Neuronal stem cell (in vitro differentiated cells): Measurements from ENCODE around the gene C19orf47.

ENCODE experiments used
- DNase-seq: peaks from one replicate; pipeline ENCODE4 v3.0.0-alpha.2; 2013; ENCODE audit warnings: low spot score
- H2AFZ ChIP-seq: one replicate; pipeline ENCODE4 v1.6.1; 2013; ENCODE audit warnings: mild to moderate bottlenecking, low read length, inconsistent platforms
- H2AK5ac ChIP-seq: 2 replicates; pipeline ENCODE4 v1.6.1; 2013; ENCODE audit warnings: low read depth, mild to moderate bottlenecking, inconsistent platforms, low read length, moderate library complexity, mixed read lengths
- H2BK120ac ChIP-seq: 2 replicates; pipeline ENCODE4 v1.6.1; 2013; ENCODE audit warnings: low read depth, mild to moderate bottlenecking, inconsistent platforms, low read length, moderate library complexity, mixed read lengths
- H2BK12ac ChIP-seq: one replicate; pipeline ENCODE4 v1.6.1; 2013; ENCODE audit warnings: low read length, inconsistent platforms
- H2BK15ac ChIP-seq: 2 replicates; pipeline ENCODE4 v1.6.1; 2013; ENCODE audit warnings: mild to moderate bottlenecking, low read length, inconsistent platforms, mixed read lengths
- H2BK5ac ChIP-seq: one replicate; pipeline ENCODE4 v1.6.1; 2013; ENCODE audit warnings: inconsistent platforms, mild to moderate bottlenecking, low read length, moderate library complexity
- H3K14ac ChIP-seq: one replicate; pipeline ENCODE4 v1.6.1; 2013; ENCODE audit warnings: low read length, inconsistent platforms
- H3K18ac ChIP-seq: 2 replicates; pipeline ENCODE4 v1.6.1; 2013; ENCODE audit warnings: low read length, inconsistent platforms
- H3K23ac ChIP-seq: 2 replicates; pipeline ENCODE4 v1.6.1; 2013; ENCODE audit warnings: low read depth, mild to moderate bottlenecking, mixed read lengths, low read length, inconsistent platforms; ENCODE audit not compliant: poor library complexity
- H3K27ac ChIP-seq: replicated peaks from 3 replicates; pipeline ENCODE4 v1.5.1; 2013; ENCODE audit warnings: low read length, inconsistent platforms
- H3K27me3 ChIP-seq, 3 experiments: 2 replicates each; pipeline ENCODE4 v1.6.1; 2013; ENCODE audit warnings: low read length in 3 of 3, mild to moderate bottlenecking in 2 of 3, inconsistent platforms in 1 of 3, low read depth in 1 of 3, mixed read lengths in 1 of 3, moderate library complexity in 1 of 3; ENCODE audit not compliant: control insufficient read depth in 3 of 3, insufficient read depth in 3 of 3
- H3K36me3 ChIP-seq, 2 donors: replicated peaks in 1 of 2; 2 replicates each; pipeline ENCODE4 v1.6.1; 2013; ENCODE audit warnings: low read length in 2 of 2; ENCODE audit not compliant: control insufficient read depth in 2 of 2, insufficient read depth in 2 of 2
- H3K4ac ChIP-seq: 2 replicates; pipeline ENCODE4 v1.6.1; 2013; ENCODE audit warnings: inconsistent platforms, mild to moderate bottlenecking, low read length, moderate library complexity
- H3K4me1 ChIP-seq, 2 donors: 1 replicate in 1 of 2; 2 replicates in 1 of 2; pipeline ENCODE4 v1.6.1; 2013; ENCODE audit warnings: low read length in 2 of 2, low read depth in 1 of 2; ENCODE audit not compliant: control insufficient read depth in 2 of 2, insufficient read depth in 1 of 2
- H3K4me2 ChIP-seq: one replicate; pipeline ENCODE4 v1.6.1; 2013; ENCODE audit warnings: mild to moderate bottlenecking, low read length, inconsistent platforms; ENCODE audit not compliant: insufficient read depth, poor library complexity, severe bottlenecking
- H3K4me3 ChIP-seq, 2 donors: 2 replicates each; pipeline ENCODE4 v1.5.1; 2013; ENCODE audit warnings: low read length in 2 of 2, mild to moderate bottlenecking in 2 of 2, inconsistent platforms in 1 of 2, moderate library complexity in 1 of 2
- H3K79me1 ChIP-seq: one replicate; pipeline ENCODE4 v1.6.1; 2013; ENCODE audit warnings: low read depth, mild to moderate bottlenecking, inconsistent platforms, low read length, moderate library complexity
- H3K9ac ChIP-seq: one replicate; pipeline ENCODE4 v1.6.1; 2013; ENCODE audit warnings: mild to moderate bottlenecking, low read depth, low read length, inconsistent platforms; ENCODE audit not compliant: poor library complexity
- H3K9me3 ChIP-seq, 2 donors: replicated peaks in 1 of 2; 2 replicates each; pipeline versions ENCODE3 to v1.6.1; 2013; ENCODE audit warnings: low read length in 2 of 2, mild to moderate bottlenecking in 2 of 2, inconsistent platforms in 1 of 2, low read depth in 1 of 2, mixed read lengths in 1 of 2, moderate library complexity in 1 of 2; ENCODE audit not compliant: control insufficient read depth in 2 of 2, insufficient read depth in 1 of 2
- H4K8ac ChIP-seq: one replicate; pipeline ENCODE4 v1.6.1; 2013; ENCODE audit warnings: low read depth, mild to moderate bottlenecking, inconsistent platforms, low read length, moderate library complexity
- H4K91ac ChIP-seq: one replicate; pipeline ENCODE4 v1.6.1; 2013; ENCODE audit warnings: low read length, low read depth, mild to moderate bottlenecking, inconsistent platforms; ENCODE audit not compliant: poor library complexity
- WGBS, 2 donors: extraction: QIAGEN DNeasy Blood & Tissue Kit; methylation state at CpG; one replicate each; pipeline ENCODE4 v1.1.7; 2013; ENCODE audit warnings: missing lambda C conversion rate in 2 of 2, mixed read lengths in 1 of 2; ENCODE audit not compliant: insufficient read length in 2 of 2, insufficient replicate concordance in 1 of 2; ENCODE audit errors: extremely low coverage in 2 of 2; 5-methylcytosine and 5-hydroxymethylcytosine counted together

C19orf47 gene

DNA sequence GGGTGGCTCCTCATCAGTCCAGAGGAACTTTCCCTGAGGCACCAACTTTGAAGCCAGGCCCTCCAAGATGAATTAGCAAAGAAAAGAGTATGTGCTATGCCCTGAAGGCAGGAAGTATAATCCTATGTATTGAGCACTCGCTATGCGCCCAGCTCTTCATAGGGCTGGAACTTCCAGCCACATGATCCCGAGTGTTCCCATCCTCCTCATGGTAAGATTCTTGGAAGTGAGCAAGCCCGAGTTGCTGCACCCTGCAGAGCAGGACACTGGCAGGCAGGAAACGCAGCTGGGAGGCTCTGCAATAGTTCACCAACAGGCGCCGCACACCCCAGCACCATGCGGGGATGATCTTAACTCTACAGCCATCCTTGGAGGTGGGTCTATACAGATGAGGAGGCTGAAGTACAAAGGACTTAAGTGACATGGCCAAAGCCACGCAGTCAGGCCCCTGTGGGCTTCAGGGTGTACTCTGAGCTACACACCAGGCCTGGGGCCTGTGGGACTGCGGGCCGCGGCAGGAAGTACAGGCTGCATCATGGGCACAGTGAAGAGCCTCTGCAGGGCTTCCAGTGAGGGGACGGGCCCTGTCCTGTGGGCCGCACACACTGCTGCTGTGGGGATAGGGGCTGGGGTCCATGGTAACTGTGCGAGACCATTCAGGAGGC lies 25.1 kb downstream of the C19orf47 start:
- H3K27ac ChIP-seq = no peak overlapping the region
- H4K91ac ChIP-seq = no peak overlapping the region
- H2AK5ac ChIP-seq = no peak overlapping the region
- H2BK12ac ChIP-seq = no peak overlapping the region
- no CpG with 5 or more reads among the region's 15 CpGs for WGBS, 2 donors
- no peak overlapping the region for H3K4ac ChIP-seq
- peak overlapping the region; percentile 25 for H3K23ac ChIP-seq
- no peak overlapping the region for H2BK5ac ChIP-seq
- H3K79me1 ChIP-seq = peaks cover 7% of the 10 kb centered on the region
- H3K4me1 ChIP-seq = no peaks in the 10 kb centered on the region
- no peak overlapping the region for H2BK15ac ChIP-seq
- no peak overlapping the region for H3K9ac ChIP-seq
- H3K27me3 ChIP-seq = no peaks in the 10 kb centered on the region
- no peak overlapping the region for H2AFZ ChIP-seq
- no peak for DNase-seq
- H4K8ac ChIP-seq = no peak overlapping the region
- no peak overlapping the region for H2BK120ac ChIP-seq
- H3K4me3 ChIP-seq = peak overlapping the region in 1 of 2 donors; percentile 40
- peaks cover 0 to 2% of the 10 kb centered on the region in 2 donors for H3K9me3 ChIP-seq
- H3K14ac ChIP-seq = no peak overlapping the region
- peaks cover 53 to 89% of the 10 kb centered on the region in 2 donors for H3K36me3 ChIP-seq
- no peak overlapping the region for H3K4me2 ChIP-seq
- no peak overlapping the region for H3K18ac ChIP-seq

DNA sequence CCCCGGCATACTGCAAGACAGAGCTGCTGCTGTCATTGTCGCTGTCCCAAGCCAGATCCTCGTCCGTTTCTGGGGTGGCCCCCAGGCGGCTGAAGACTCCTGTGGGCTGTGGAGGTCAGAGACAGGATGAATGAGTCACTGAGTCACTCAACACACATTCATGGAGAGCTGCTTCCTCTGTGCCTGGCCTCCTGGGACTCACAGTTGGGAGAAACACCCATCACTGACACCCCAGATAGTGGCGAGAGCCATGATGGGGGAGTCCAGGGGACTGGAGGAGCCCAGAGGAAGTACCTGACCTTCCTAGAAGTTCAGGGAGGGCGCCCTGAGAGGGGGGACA lies 26.0 kb downstream of the C19orf47 start:
- H3K23ac ChIP-seq = no peak overlapping the region
- no peaks in the 10 kb centered on the region for H3K27me3 ChIP-seq
- H3K36me3 ChIP-seq = peaks cover 45 to 84% of the 10 kb centered on the region in 2 donors
- H3K14ac ChIP-seq = no peak overlapping the region
- H3K4me1 ChIP-seq = no peaks in the 10 kb centered on the region
- no peak overlapping the region for H2BK120ac ChIP-seq
- no peak overlapping the region for H4K8ac ChIP-seq
- DNase-seq = no peak
- H3K9ac ChIP-seq = no peak overlapping the region
- no peak overlapping the region for H3K18ac ChIP-seq
- H2AFZ ChIP-seq = no peak overlapping the region
- H3K9me3 ChIP-seq = peaks cover 0 to 2% of the 10 kb centered on the region in 2 donors
- H3K4me3 ChIP-seq = no peak overlapping the region
- H3K4ac ChIP-seq = no peak overlapping the region
- no peak overlapping the region for H3K4me2 ChIP-seq
- no peak overlapping the region for H2BK5ac ChIP-seq
- H2BK15ac ChIP-seq = no peak overlapping the region
- peaks cover 7% of the 10 kb centered on the region for H3K79me1 ChIP-seq
- no CpG with 5 or more reads among the region's 7 CpGs for WGBS, 2 donors
- H4K91ac ChIP-seq = no peak overlapping the region
- H2AK5ac ChIP-seq = no peak overlapping the region
- H2BK12ac ChIP-seq = no peak overlapping the region
- no peak overlapping the region for H3K27ac ChIP-seq

DNA sequence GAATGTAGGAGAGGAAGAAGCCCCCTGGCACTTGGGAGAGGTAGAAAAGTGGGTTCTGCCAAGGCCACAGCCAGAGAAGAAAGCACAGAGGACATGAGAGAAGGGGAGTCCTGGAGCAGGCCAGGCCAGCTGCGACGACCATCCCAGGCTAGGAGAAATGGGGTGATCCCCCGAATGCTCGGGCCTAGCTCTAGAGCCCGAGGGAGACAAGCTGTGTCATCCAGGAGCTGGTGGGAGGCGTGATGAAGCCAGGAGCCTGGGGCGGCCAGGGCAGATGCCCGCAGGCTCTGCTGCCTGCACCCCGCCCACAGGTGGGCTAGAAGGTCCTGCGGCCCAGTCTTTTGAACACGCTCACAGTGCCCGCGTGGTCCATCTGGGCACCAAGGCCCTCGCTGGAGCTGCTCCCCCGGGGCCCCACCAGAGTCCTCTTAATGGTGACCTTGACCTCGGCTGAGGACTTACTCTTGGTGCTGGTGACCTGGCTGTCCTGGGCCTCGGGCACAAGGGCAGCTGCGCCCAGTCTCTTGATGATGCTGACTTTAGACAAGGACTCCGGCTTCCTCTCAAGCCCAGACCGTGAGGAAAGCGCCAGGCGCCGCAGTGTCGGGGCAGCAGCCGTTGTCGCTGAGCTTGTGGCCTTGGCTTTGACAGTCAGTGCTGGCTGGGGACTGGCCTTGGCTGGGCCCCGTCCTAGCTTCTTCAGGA lies 26.5 kb downstream of the C19orf47 start:
- no peak overlapping the region for H2BK12ac ChIP-seq
- no CpG with 5 or more reads among the region's 27 CpGs for WGBS, 2 donors
- H3K79me1 ChIP-seq = peaks cover 7% of the 10 kb centered on the region
- H3K9ac ChIP-seq = no peak overlapping the region
- no peaks in the 10 kb centered on the region for H3K4me1 ChIP-seq
- no peaks in the 10 kb centered on the region for H3K27me3 ChIP-seq
- no peak overlapping the region for H4K91ac ChIP-seq
- no peak overlapping the region for H2AK5ac ChIP-seq
- H3K14ac ChIP-seq = no peak overlapping the region
- H3K9me3 ChIP-seq = peaks cover 0 to 2% of the 10 kb centered on the region in 2 donors
- no peak overlapping the region for H3K27ac ChIP-seq
- peaks cover 47 to 82% of the 10 kb centered on the region in 2 donors for H3K36me3 ChIP-seq
- no peak for DNase-seq
- H4K8ac ChIP-seq = no peak overlapping the region
- H2BK5ac ChIP-seq = no peak overlapping the region
- no peak overlapping the region for H2AFZ ChIP-seq
- no peak overlapping the region for H3K4ac ChIP-seq
- no peak overlapping the region for H3K18ac ChIP-seq
- no peak overlapping the region for H2BK120ac ChIP-seq
- no peak overlapping the region for H3K4me2 ChIP-seq
- H3K4me3 ChIP-seq = no peak overlapping the region
- no peak overlapping the region for H2BK15ac ChIP-seq
- no peak overlapping the region for H3K23ac ChIP-seq

DNA sequence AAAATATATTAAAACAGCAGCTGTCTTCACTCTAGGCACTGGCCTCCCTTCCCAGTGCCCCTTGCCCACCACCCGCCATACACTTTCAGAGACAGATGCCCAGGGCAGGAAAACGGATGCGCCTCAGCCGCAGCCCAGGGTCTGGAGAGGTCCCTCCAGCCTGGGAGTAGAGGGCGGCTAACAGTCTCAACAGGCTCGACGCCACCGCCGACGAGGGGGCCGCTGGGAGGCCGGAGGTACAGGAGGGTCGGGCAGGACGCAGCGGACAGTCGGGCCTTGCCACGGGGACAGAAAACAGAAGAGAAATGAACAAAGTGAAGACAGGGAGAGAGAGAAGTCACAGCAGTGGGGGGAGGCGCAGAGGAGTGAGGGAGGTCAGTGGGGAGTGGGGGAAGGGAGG lies 27.1 kb downstream of the C19orf47 start:
- no peak overlapping the region for H2BK12ac ChIP-seq
- no peaks in the 10 kb centered on the region for H3K4me1 ChIP-seq
- H3K23ac ChIP-seq = peak overlapping the region; percentile 65
- no CpG with 5 or more reads among the region's 18 CpGs for WGBS, 2 donors
- H3K27ac ChIP-seq = no peak overlapping the region
- H2BK15ac ChIP-seq = no peak overlapping the region
- peaks cover 0 to 2% of the 10 kb centered on the region in 2 donors for H3K9me3 ChIP-seq
- no peak overlapping the region for H2BK120ac ChIP-seq
- no peak overlapping the region for H3K9ac ChIP-seq
- H3K36me3 ChIP-seq = peaks cover 44 to 82% of the 10 kb centered on the region in 2 donors
- no peak overlapping the region for H4K8ac ChIP-seq
- no peak overlapping the region for H2BK5ac ChIP-seq
- DNase-seq = no peak
- no peak overlapping the region for H3K4ac ChIP-seq
- no peak overlapping the region for H2AFZ ChIP-seq
- no peak overlapping the region for H3K4me2 ChIP-seq
- no peak overlapping the region for H4K91ac ChIP-seq
- no peaks in the 10 kb centered on the region for H3K27me3 ChIP-seq
- no peak overlapping the region for H3K4me3 ChIP-seq
- peaks cover 7% of the 10 kb centered on the region for H3K79me1 ChIP-seq
- H2AK5ac ChIP-seq = no peak overlapping the region
- H3K14ac ChIP-seq = no peak overlapping the region
- H3K18ac ChIP-seq = no peak overlapping the region
